Measurements from ENCODE around the gene TLN1. TPM values are rescaled to one million over a fixed set of nuclear protein-coding genes. Genes with fewer than 3 reads are reported as not detected.

The TLN1 gene
- total and polyA plus RNA-seq, 10 of the 15 experiments (the other 5 are each of a cell fraction or from before 2014, with no cell fraction given), result 11.6 to 305 (median 71.9) TPM

DNA sequence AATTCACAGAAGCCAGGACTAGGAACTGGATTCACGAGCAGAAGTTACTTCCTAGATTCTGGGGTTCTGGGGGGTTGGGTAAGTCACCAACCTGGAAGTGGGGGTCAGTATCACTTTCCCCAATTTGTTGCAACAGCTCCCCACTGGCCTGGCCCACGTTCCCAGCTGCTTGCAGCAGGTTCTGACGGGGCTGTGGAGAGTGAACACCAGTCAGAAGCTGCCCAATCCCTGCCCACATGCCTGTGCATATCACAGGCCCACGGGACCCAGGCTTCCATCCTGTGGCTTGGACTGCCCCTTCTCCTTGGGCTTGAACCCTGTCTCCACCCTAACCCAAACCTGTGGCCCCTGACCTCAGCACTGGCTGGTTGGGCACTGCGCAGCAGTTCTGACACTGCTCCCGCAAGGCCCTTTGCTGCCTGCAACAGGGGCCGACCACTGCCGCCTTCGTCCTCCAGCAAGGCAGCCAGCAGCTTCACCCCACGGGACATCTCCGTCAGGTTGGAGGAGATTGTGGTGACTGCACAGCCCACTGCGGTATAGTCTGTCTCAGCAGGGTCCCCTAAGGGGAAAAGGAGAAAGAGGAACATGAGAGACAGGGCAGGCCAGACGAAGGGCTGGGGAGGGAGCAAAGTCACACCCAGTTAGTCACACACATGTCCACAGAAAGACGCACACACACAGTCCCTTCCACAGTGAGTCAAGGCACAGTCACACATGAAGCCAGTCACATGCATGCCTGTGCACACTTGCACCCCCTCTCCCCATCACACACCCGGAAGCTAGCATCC, 13.1 kb downstream of the TLN1 start:
- Histone ChIP-seq H3K9ac (ENCODE audit: control insufficient read depth, insufficient read depth, low read length) (no peak overlapping the region), H3K4me2 (ENCODE audit: control insufficient read depth, insufficient read depth) (no peak overlapping the region), H3K4me1 (ENCODE audit: control insufficient read depth, insufficient read depth, low read length) (no peaks in the 10 kb centered on the region), H3K36me3 (ENCODE audit: control insufficient read depth in 2 of 2, insufficient read depth in 2 of 2, low read length in 1 of 2) (peaks cover 61 to 67% of the 10 kb centered on the region in 2 experiments), H3K27me3 (replicated peaks in 1 of 2; ENCODE audit: control insufficient read depth in 2 of 2, insufficient read depth in 2 of 2, low read length in 1 of 2) (no peaks in the 10 kb centered on the region), H4K20me1 (ENCODE audit: control insufficient read depth, insufficient read depth) (no peaks in the 10 kb centered on the region), H2AFZ (ENCODE audit: control insufficient read depth, low read depth, low read length) (no peak overlapping the region), H3K79me2 (ENCODE audit: control insufficient read depth, insufficient read depth, low read length) (no peaks in the 10 kb centered on the region), H3K27ac (ENCODE audit: control insufficient read depth, insufficient read depth) (no peak overlapping the region), H3K4me3 (no peak overlapping the region), H3K9me3 (replicated peaks; ENCODE audit: control insufficient read depth, insufficient read depth, low read length) (no peaks in the 10 kb centered on the region)
- FAIRE-seq, result no peak
- ChIA-PET CTCF (interaction anchor here (1.5 to 6.9 kb wide), 4 partner anchors 9 to 28 kb away, joined by 3 to 41 read pairs (median 9); partner anchors contain the start of genes CREB3 and TLN1), RAD21 (ENCODE audit: unreplicated experiment) (interaction anchor here (0.6 to 2.0 kb wide), 3 partner anchors 14 to 131 kb away, joined by 3 to 5 read pairs (median 3); partner anchors contain the start of genes CREB3 and TLN1), SMC1A (ENCODE audit: uncharacterized antibody, unreplicated experiment) (interaction anchor here (1.2 to 1.4 kb wide), 2 partner anchors 9 to 54 kb away, joined by 3 to 6 read pairs; no protein-coding TSS in a partner anchor), POLR2A (interaction anchor here (1.1 to 1.9 kb wide), 2 partner anchors 9 to 58 kb away, joined by 3 to 4 read pairs; no protein-coding TSS in a partner anchor)
- ATAC-seq, result peak; percentile 59
- in situ Hi-C loops (cut with MboI), result no loop called here
- BruUV-seq (replicated peaks), result no TSS peak
- peak; percentile 24 for TF ChIP-seq MEF2B (IDR thresholded peaks at IDR 0.05; ENCODE audit: partially characterized antibody, poor library complexity, severe bottlenecking)
- TF ChIP-seq, protein P1, sequence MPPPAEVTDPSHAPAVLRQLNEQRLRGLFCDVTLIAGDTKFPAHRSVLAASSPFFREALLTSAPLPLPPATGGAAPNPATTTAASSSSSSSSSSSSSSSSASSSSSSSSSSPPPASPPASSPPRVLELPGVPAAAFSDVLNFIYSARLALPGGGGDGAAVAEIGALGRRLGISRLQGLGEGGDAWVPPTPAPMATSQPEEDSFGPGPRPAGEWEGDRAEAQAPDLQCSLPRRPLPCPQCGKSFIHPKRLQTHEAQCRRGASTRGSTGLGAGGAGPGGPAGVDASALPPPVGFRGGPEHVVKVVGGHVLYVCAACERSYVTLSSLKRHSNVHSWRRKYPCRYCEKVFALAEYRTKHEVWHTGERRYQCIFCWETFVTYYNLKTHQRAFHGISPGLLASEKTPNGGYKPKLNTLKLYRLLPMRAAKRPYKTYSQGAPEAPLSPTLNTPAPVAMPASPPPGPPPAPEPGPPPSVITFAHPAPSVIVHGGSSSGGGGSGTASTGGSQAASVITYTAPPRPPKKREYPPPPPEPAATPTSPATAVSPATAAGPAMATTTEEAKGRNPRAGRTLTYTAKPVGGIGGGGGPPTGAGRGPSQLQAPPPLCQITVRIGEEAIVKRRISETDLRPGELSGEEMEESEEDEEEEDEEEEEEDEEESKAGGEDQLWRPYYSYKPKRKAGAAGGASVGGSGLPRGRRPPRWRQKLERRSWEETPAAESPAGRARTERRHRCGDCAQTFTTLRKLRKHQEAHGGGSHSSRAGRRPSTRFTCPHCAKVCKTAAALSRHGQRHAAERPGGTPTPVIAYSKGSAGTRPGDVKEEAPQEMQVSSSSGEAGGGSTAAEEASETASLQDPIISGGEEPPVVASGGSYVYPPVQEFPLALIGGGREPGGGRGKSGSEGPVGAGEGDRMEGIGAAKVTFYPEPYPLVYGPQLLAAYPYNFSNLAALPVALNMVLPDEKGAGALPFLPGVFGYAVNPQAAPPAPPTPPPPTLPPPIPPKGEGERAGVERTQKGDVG (CRISPR knock-in tag; IDR thresholded peaks at IDR 0.05), result no peak
- TF ChIP-seq, protein P2, sequence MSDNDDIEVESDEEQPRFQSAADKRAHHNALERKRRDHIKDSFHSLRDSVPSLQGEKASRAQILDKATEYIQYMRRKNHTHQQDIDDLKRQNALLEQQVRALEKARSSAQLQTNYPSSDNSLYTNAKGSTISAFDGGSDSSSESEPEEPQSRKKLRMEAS (IDR thresholded peaks at IDR 0.05; ENCODE audit: low read depth, low read length), result no peak
- intact Hi-C loops (cut with micrococcal nuclease; ENCODE audit: unreplicated experiment), result no loop called here
- 21% methylated on average over 15 of the region's 15 CpGs for WGBS (ENCODE audit: insufficient coverage, insufficient replicate concordance, low lambda C conversion rate, missing lambda C conversion rate)
- DNase-seq (ENCODE audit: low read depth, low spot score), result no peak
